Thoracic aorta (tissue), 2 donors: ENCODE results near the gene HSPA5. TPM values are rescaled to one million over a fixed set of nuclear protein-coding genes. Genes with fewer than 3 reads are reported as not detected.

Experiments
- ATAC-seq: fragments of 150-250 bp; one replicate; pipeline ENCODE4 v1.8.0; 2017; ENCODE audit warnings: low read depth; ENCODE audit not compliant: insufficient number of reproducible peaks, low FRiP score
- DNase-seq: peaks from one replicate; pipeline ENCODE4 v3.0.0-alpha.2; 2020; ENCODE audit warnings: low spot score
- H3K27ac ChIP-seq, 2 donors: fragments of 200-600 bp; sonication (generic); 1 replicate in 1 of 2; 2 replicates in 1 of 2; pipeline ENCODE4 v1.5.1; 2016; ENCODE audit warnings: mild to moderate bottlenecking in 2 of 2, moderate library complexity in 2 of 2
- H3K27me3 ChIP-seq: fragments of 200-600 bp; sonication (generic); replicated peaks from 2 replicates; pipeline ENCODE4 v1.6.0; 2016; ENCODE audit warnings: mild to moderate bottlenecking; ENCODE audit not compliant: insufficient read depth
- H3K36me3 ChIP-seq: fragments of 200-600 bp; sonication (generic); one replicate; pipeline ENCODE4 v1.5.1; 2016
- H3K4me1 ChIP-seq, 2 donors: fragments of 200-600 bp; sonication (generic); 1 replicate in 1 of 2; 2 replicates in 1 of 2; pipeline versions ENCODE4 v1.5.1 to v1.6.0; 2016; ENCODE audit warnings: low read depth in 2 of 2, mild to moderate bottlenecking in 1 of 2; ENCODE audit not compliant: control insufficient read depth in 1 of 2
- H3K4me3 ChIP-seq: fragments of 200-600 bp; sonication (generic); 2 replicates; pipeline ENCODE4 v1.5.1; 2016; ENCODE audit warnings: mild to moderate bottlenecking
- H3K9me3 ChIP-seq: fragments of 200-600 bp; sonication (generic); 2 replicates; pipeline ENCODE4 v1.5.1; 2016
- CTCF ChIP-seq: fragments of 200-600 bp; sonication (generic); IDR thresholded peaks from one replicate; pipeline ENCODE4 v1.5.1; 2019; ENCODE audit warnings: antibody characterized with exemption
- total RNA-seq, 2 donors: library from RNA; depleted of rRNA; stranded (reverse); fragments of >200 nt; gene quantifications; one replicate each; pipeline versions ENCODE4 v1.1.0 to v1.2.3, GENCODE V29; 2016

Gene HSPA5
- total RNA-seq, 2 donors from 2014 or later: 127 to 207 TPM

DNA sequence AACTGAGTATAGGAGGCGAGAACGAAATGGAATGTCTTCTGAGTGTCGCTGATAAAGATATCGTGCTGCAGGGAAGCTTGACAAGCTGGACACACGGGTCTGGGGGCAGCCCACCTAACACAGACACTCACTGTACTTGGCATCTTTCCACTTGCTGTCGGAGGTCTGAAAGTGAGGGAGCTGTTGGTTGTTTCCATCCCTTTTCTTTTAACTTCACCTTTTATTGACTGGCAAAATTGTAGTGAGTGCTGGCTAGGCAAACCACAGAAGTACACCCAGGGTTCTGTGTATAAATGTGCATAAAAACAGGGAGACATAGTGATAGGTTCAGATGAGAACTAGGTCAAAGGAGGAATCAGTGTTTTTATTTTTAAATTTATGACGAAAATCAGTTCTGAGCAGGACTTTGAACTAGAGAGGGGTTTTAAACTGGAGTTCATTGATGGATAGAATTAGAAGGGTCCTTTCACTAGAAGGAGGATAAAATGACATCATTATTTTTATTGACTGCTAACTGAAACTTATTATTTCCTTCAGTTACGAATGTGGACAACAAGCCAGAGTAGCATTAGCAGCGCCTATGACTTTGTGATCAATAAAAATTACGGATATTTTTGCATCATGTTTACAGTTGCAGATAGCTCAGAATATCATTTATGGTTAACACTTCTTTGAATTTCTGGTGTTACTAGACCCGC lies 21.3 kb upstream of the HSPA5 start:
- Histone ChIP-seq H3K36me3 (peaks cover 5% of the 10 kb centered on the region), H3K27me3 (no peaks in the 10 kb centered on the region), H3K4me1 (peaks cover 23 to 26% of the 10 kb centered on the region in 2 donors), H3K9me3 (no peaks in the 10 kb centered on the region), H3K27ac (peak overlapping the region; percentile 75 to 83), H3K4me3 (peak overlapping the region; percentile 99)
- TF ChIP-seq CTCF: no peak
- no peak for ATAC-seq
- no peak for DNase-seq

- Histone ChIP-seq H3K27ac (peak within 1 kb of the TSS; percentile 75 to 83), H3K36me3 (peaks cover 5% of the 10 kb centered on the region), H3K4me3 (peak within 1 kb of the TSS; percentile 99), H3K27me3 (no peaks in the 10 kb centered on the region), H3K4me1 (peaks cover 23 to 26% of the 10 kb centered on the region in 2 donors), H3K9me3 (no peaks in the 10 kb centered on the region)
- DNase-seq: peak; percentile 43
- ATAC-seq: peak; percentile 69
- peak; percentile 58 for TF ChIP-seq CTCF
These were observed 20.6 kb upstream of the HSPA5 start, which contains the start of gene GAPVD1 for GRCh38 chr9:125261501-125262293. TSS of gene GAPVD1 (plus strand) at chr9:125261826. CDS start at chr9:125298922, 37,096 bp downstream.

DNA sequence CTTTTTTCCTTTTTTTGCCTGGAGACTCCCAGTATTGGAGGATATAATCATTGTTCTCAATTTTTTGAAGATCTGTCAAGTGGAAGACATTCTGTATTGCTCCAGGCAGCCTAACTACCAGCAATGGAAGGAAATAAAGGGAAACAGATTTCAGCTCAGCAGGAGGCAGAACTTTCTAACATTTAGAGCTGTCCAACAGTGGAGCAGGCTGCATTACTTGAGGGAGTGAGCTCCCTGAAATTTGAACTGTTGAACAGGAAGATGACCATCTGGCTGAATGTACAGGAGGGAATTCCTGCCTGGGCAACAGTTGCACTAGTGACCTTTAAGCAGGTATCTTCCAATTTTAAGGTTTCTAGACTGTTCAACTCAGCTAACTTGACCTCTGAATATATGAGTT lies 19.4 kb upstream of the HSPA5 start:
- DNase-seq (no peak), ATAC-seq (no peak)
- peak overlapping the region in 1 of 2 donors; percentile 83 for H3K27ac ChIP-seq
- peaks cover 5% of the 10 kb centered on the region for H3K36me3 ChIP-seq
- TF ChIP-seq CTCF: no peak
- H3K27me3 ChIP-seq: no peaks in the 10 kb centered on the region
- H3K9me3 ChIP-seq: no peaks in the 10 kb centered on the region
- H3K4me3 ChIP-seq: no peak overlapping the region
- peaks cover 23 to 26% of the 10 kb centered on the region in 2 donors for H3K4me1 ChIP-seq

DNA sequence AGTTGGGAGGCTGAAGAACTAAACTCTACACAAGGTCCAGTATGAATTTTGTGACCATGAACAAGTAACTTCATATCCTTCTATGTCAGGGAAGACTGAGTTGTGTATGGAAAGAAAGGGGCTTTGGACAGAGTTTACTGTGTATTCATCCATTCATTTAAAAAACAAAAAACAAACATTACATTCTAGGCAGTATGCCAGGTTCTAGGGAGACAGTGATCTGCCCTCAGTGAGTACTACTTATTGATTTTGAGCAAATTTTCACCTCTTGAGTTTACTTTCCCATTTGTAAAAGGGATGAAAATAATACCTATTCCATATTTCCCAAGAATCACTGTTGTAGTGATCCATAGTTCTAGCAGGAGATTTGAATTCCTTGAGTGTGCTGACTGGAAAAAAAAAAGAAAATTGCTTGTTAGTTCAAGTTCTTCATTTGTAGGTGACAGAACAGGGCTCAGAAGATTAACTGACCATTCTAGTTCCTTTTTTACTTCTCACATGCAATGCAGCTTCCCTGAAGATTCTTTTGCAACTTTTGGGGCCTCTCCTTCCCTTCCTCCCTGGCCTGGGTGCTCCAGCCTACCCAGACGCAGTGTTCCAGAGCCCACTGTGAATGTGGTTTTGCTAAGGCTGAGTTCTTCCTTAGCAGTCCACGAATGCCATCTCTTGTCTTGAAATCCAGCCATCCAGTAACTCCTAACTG lies 17.8 kb upstream of the HSPA5 start:
- Histone ChIP-seq H3K27me3 (no peaks in the 10 kb centered on the region), H3K36me3 (peaks cover 1% of the 10 kb centered on the region), H3K9me3 (no peaks in the 10 kb centered on the region), H3K27ac (no peak overlapping the region), H3K4me3 (no peak overlapping the region), H3K4me1 (peaks cover 15 to 18% of the 10 kb centered on the region in 2 donors)
- no peak for DNase-seq
- no peak for TF ChIP-seq CTCF
- no peak for ATAC-seq
